ENCODE data around the gene RASSF4. TPM values are rescaled to one million over a fixed set of nuclear protein-coding genes. Genes with fewer than 3 reads are reported as not detected.

The RASSF4 gene
- total RNA-seq, 1 donor from 2014 or later: 83.0 TPM

DNA sequence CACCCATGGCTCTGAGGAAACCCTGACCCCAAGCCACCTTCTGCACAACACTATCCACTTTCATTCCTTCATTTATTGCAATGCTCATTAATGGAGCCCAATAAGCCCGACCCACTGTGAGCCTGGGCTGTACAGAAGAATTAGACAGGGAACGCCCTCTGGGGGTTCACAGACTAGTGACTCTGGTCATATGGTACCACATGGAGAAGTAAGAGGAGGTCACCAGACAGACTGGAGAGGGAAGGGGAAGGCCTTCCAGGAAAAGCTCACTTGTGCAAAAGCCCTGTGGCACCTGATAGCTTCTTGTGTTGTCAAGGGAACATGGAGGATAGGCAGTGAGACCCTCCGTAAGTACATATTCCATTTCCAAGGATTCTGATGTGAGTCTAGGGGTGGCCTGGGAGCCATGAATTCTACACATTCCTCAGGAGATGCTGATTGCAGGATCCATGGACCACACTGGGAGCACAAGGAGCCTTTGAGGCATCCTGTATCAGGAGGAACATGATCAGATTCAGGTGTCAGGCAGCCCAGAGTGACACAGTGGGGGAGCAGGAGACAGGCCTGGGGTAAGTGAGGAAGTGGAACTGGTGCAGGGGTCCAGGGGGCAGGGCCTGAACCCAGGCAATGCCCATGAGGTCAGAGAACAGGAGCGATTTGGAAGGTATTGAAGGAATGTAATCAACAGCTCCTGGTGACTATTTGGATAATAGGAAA is 28.5 kb upstream of the RASSF4 start:
- Histone ChIP-seq H3K27ac (ENCODE audit: low read depth, low read length) (no peak overlapping the region), H3K4me3 (ENCODE audit: insufficient read depth, low read depth, low read length) (no peak overlapping the region), H3K36me3 (ENCODE audit: insufficient read depth, low read length) (no peaks in the 10 kb centered on the region), H2AFZ (ENCODE audit: low read depth, low read length) (no peak overlapping the region), H3K9me3 (ENCODE audit: insufficient read depth, low read depth, low read length) (no peaks in the 10 kb centered on the region), H4K20me1 (ENCODE audit: insufficient read depth, low read length) (no peaks in the 10 kb centered on the region), H3K9ac (ENCODE audit: low read length) (no peak overlapping the region), H3K4me2 (ENCODE audit: low read length) (no peak overlapping the region), H3K27me3 (ENCODE audit: insufficient read depth, low read length) (no peaks in the 10 kb centered on the region), H3K79me2 (ENCODE audit: insufficient read depth, low read length) (no peaks in the 10 kb centered on the region), H3K4me1 (ENCODE audit: insufficient read depth, low read length) (peaks cover 5% of the 10 kb centered on the region)
- Mint-ChIP-seq H3K4me1 (ENCODE audit: low read depth, unreplicated experiment) (peaks cover 20% of the 10 kb centered on the region), H3K27me3 (ENCODE audit: low read depth, unreplicated experiment) (peaks cover 16% of the 10 kb centered on the region), H3K36me3 (ENCODE audit: low read depth, unreplicated experiment) (no peaks in the 10 kb centered on the region), H3K4me3 (ENCODE audit: unreplicated experiment) (no peak overlapping the region), H3K9me3 (ENCODE audit: unreplicated experiment) (peaks cover 7% of the 10 kb centered on the region), H3K27ac (ENCODE audit: unreplicated experiment) (no peak overlapping the region)
- no peak for DNase-seq (ENCODE audit: low read depth)
- no peak for FAIRE-seq
- TF ChIP-seq CTCF (IDR thresholded peaks at IDR 0.05; ENCODE audit: insufficient read depth, low read depth, low read length) (no peak), EZH2 (IDR thresholded peaks at IDR 0.05; ENCODE audit: insufficient read depth, low read length) (no peak)

GRCh38 chr10:44931621-44932516 is 27.7 kb upstream of the RASSF4 start:
- peaks cover 7% of the 10 kb centered on the region for H3K9me3 Mint-ChIP-seq (ENCODE audit: unreplicated experiment)
- H4K20me1 ChIP-seq (ENCODE audit: insufficient read depth, low read length): no peaks in the 10 kb centered on the region
- no peaks in the 10 kb centered on the region for H3K9me3 ChIP-seq (ENCODE audit: insufficient read depth, low read depth, low read length)
- peaks cover 16% of the 10 kb centered on the region for H3K27me3 Mint-ChIP-seq (ENCODE audit: low read depth, unreplicated experiment)
- DNase-seq (ENCODE audit: low read depth) (no peak), FAIRE-seq (no peak)
- H3K27me3 ChIP-seq (ENCODE audit: insufficient read depth, low read length): no peaks in the 10 kb centered on the region
- H3K36me3 Mint-ChIP-seq (ENCODE audit: low read depth, unreplicated experiment): no peaks in the 10 kb centered on the region
- TF ChIP-seq EZH2 (IDR thresholded peaks at IDR 0.05; ENCODE audit: insufficient read depth, low read length) (no peak), CTCF (IDR thresholded peaks at IDR 0.05; ENCODE audit: insufficient read depth, low read depth, low read length) (no peak)
- no peaks in the 10 kb centered on the region for H3K79me2 ChIP-seq (ENCODE audit: insufficient read depth, low read length)
- peaks cover 5% of the 10 kb centered on the region for H3K4me1 ChIP-seq (ENCODE audit: insufficient read depth, low read length)
- no peak overlapping the region for H3K4me2 ChIP-seq (ENCODE audit: low read length)
- peaks cover 20% of the 10 kb centered on the region for H3K4me1 Mint-ChIP-seq (ENCODE audit: low read depth, unreplicated experiment)
- H3K36me3 ChIP-seq (ENCODE audit: insufficient read depth, low read length): no peaks in the 10 kb centered on the region
- H3K27ac ChIP-seq (ENCODE audit: low read depth, low read length): no peak overlapping the region
- no peak overlapping the region for H3K4me3 Mint-ChIP-seq (ENCODE audit: unreplicated experiment)
- H3K4me3 ChIP-seq (ENCODE audit: insufficient read depth, low read depth, low read length): no peak overlapping the region
- H2AFZ ChIP-seq (ENCODE audit: low read depth, low read length): no peak overlapping the region
- H3K27ac Mint-ChIP-seq (ENCODE audit: unreplicated experiment): no peak overlapping the region
- H3K9ac ChIP-seq (ENCODE audit: low read length): no peak overlapping the region

Data from astrocyte (in vitro differentiated cells and primary cell).